ENCODE data around the gene GGTLC2.
"Not testable (repeated sequence)": the region's sequence is repeated elsewhere in the genome, so short reads cannot be mapped to it uniquely, and the experiment has no call there.

GGTLC2 gene

DNA sequence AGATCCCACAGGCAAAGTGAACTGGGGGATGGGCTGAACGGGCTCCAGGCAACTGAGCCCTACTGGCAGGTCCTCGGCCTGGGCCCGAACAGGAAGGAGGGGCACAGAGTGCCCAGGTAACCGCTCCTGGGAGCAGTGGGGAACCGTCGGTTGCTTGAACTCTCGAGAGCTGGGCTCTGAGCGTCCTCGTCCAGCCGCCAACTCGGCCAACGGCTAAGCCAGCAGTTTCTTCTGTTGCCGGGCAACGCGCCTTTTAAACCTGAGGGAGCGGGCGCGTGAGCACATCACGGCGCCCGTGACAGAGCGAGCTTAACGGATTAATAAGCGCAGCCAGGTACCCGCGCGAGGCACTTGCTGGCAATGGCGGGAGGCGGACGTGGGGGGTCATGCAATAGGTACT lies at the start of gene GGTLC2:
GGTLC2 (plus strand) TSS at position 301 of the 400 bp plus-strand sequence. CDS start 1,732 bp downstream, outside the sequence.
- DNase-seq (ENCODE audit: low read depth), result not testable (repeated sequence)

DNA sequence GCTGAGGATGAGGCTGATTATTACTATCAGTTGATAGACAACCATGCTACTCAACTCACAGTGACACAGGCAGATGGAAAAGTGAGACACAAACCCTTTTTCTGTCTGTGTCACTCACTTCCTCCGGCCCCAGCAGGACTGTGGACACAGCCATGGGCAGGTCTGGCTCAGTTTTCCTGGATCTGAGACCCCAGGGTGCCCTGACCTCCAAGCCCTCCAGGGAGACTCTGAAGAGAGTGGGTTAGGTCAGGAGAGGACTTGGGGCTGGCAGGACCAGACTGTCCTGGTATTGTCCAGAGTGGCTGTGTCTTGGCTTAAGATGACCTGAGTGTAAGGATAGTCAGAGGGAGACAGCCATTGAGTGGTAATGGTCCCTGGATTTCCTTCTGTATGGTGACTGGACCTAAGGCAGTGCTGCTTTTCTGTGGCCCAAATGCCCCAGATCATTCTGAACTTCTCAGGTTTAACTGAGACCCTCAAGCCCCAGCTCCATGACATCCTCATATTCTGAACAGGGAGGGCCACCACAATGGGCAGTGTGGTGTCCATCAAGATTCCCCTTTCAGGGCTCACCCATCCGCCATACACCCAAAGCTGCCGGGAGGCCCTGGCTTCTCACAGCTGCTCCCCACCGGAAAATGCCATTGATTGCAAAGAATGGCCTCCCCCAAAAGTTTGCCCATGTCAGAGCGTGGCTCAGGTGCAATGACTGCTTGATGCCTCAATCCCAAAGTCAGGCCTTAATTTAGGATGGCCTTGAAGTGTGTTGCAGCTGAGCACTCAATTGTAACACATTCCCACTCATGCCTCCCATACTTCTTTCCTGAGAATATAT lies 49.2 kb upstream of the GGTLC2 start:
- no peak for DNase-seq (ENCODE audit: low read depth)

DNA sequence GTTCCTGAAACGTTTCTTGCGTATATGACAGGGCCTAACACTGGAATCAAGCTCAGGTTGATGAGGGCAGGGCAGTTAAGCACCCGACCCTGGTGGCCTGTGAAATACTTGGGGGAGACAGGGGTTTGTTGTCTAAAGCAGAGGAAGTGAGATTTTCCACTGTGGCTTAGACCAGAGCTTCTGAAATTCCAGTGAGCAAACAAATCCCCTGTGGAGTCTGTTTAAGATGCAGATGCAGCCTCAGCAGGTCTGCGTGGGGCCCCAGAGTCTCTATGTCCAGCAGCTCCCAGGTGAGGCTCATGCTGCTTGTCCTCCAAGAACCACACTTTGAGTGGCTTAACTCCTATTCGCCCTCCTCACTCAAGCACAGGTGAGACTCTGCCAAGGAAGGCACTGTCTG lies 46.3 kb upstream of the GGTLC2 start:
- no peak for DNase-seq (ENCODE audit: low read depth)

DNA sequence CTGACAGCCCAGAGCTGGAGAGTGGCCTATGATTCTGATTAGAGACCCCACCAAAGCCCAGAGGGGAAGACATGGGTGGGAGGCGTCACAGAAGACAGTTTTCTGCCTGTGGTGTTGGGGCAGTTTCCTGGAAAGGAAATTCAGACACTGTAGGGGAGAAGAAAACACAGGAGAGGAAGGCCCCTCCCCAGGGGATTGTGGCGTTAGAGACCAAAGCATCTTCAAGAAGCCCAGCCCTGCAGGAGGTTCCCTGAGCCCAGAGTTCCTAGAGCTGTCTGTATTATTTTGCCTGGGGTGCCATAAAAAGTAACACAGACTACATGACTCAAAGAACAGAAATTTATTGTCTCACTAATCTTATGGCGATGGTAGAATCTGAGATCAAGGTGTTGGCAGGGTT lies 45.2 kb upstream of the GGTLC2 start:
- DNase-seq (ENCODE audit: low read depth), result no peak

DNA sequence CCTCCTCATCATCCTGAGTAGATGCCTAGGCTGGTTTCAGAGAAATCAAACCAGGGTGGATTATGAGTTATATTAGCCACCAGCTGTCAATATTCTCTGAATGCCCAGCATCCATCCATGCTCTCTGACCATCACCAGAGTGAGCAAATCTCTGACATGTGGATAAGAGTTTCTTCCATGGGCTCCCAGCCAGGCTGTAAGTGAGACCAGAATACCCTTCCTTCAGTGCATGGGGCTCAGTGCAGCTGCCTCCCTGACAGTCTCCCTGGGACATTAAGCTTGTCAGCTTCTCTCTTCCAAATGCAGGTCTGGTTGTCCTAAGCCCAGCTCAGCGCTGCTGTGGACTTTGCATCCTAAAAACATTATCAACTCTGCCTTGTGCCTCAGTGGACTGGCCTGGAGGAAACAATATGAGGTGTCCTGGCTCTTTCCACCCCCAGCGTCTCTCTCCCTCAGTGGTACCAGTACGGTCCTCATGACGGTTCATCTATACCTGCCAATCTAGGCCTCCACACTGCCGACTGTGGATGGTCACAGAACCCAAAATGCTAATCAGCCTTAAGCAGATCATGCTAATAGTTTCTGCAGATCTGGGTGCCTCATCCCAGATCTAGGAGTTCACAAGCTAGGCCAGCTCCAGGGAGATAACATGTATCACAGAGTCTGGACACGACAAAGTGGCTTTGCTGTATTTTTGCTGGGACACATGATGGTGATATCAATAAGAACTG lies 43.7 kb upstream of the GGTLC2 start:
- no peak for DNase-seq (ENCODE audit: low read depth)

DNA sequence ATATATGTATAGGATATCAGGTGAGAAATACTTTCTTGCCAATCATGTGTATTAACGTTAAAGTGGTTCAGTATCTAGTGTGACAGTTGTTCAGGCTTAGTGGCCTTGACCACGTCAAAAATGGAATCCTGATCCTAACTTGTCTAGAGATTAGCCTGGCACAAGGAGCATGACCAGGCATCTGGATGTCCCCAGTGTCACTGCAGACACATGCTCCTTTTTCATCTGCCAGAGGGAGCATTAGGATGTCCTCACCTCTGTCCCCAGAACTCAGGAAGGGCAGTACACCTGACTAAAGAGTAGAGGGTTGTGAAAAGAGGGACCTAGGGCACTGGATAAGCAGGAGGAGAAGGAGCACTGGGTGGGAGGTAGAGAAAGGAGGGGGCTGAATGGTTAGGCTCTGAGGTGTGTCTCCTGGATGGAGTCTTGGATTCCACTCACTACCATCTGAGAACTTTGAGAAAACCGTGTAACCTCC lies 40.9 kb upstream of the GGTLC2 start:
- no peak for DNase-seq (ENCODE audit: low read depth)

DNA sequence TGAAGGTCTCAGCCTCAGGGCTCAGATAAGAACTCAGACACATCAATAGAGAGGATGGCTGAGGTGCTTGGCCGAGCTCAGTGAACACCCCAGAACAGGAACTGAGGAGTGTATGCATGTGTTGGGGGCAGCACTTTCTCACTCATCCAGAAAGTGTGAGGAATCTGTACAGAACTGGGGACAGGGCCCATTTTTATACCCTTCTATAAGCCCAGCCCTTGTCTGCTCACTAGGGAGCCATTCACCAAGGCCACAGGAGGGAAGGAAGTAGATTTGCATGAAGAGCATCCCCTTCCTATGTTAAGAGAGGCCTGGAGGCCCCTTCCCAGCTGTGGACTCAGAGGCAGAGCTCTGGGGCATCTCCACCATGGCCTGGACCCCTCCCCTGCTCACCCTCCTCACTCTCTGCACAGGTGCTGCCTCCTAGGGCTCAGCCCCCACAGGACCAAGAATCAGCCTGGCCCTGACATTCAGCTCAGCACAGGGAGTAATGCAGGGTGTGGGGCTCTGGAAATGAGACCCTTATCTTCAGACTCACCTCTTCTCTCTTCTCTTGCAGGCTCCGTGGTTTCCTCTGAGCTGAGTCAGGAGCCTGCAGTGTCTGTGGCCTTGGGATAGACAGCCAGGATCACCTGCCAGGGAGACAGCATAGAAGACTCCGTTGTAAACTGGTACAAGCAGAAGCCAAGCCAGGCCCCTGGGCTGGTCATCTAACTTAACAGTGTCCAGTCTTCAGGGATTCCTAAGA lies 39.9 kb upstream of the GGTLC2 start:
- no peak for DNase-seq (ENCODE audit: low read depth)

DNA sequence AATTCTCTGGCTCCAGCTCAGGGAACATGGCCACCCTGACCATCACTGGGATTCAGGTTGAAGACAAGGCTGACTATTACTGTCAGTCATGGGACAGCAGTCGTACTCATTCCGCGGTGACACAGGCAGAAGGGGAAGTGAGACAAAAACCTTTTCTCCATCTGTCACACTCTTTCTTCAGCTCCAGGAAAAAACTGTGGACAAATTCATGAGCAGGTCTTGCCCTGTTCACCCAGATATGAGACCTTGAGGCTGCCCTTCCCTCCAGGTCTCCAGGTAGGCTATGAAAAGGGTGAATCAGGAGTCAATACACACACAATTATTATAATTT lies 39.4 kb upstream of the GGTLC2 start:
- DNase-seq (ENCODE audit: low read depth), result no peak

DNA sequence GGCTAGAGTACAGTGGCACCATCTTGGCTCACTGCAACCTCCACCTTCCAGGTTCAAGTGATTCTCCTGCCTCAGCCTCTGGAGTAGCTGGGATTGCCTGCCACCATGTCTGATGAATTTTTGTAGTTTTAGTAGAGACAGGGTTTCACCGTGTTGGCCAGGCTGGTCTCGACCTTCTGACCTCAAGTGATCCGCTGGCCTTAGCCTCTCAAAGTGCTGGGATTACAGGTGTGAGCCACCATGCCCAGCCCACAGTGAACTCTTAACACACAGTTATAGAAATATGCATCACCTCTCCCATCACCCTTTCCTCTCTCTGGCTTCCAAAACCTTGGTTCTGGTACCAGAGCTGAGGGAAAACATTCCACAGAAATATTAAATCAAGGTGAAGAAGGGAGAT lies 36.4 kb upstream of the GGTLC2 start:
- DNase-seq (ENCODE audit: low read depth), result not testable (repeated sequence)

DNA sequence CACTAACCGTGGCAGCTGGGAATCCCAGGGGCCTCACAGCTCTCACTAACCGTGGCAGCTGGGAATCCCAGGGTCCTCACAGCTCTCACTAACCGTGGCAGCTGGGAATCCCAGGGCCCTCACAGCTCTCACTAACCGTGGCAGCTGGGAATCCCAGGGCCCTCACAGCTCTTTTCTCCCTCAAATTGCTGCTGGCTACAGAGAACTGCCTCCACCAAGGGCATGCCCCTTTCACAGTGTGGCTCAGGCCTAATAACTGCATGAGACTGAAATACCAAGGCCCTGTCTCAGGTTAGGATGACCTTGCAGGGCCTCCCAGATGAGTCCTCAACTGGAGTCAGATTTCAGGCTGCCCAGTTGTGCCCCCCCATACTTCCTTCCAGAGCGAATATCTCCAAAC lies 35.1 kb upstream of the GGTLC2 start:
- DNase-seq (ENCODE audit: low read depth), result no peak

DNA sequence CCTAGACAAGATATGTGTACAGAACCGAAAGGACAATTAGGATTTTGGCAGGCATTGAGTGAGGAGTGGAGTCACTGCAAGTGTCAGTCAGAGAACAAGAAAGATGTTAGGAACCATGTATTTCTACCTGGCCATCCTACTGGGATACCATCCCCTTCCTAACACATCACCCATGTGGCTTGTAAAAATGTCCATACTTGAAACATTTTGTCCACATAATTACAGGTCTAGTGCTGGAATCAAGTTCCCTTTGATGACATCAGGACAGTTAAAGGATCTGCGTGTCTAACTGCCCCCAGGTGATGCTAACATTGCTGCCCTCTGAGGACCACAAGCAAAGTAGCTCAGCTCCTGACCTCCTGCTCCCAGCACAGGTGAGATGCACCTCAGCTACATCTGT lies 31.9 kb upstream of the GGTLC2 start:
- no peak for DNase-seq (ENCODE audit: low read depth)

DNA sequence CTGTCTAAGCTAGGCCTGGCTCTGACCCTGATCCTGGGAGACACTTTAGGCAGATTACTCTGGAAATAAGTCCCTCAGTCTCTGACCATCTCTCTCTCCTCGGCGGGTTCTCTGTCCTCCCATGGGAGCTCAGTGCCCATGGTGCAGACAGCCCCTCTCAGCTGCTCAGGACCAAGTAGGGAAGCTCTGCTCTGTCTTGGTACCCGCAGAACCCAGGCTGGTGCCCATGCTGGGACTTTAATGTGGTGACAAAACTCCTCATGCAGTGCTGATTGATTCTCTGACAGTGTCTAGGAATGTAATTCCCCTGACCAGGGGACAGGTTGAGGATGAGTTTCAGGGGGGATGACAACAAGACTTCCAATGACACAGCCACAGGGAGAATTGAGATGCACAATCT lies 30.3 kb upstream of the GGTLC2 start:
- no peak for DNase-seq (ENCODE audit: low read depth)

DNA sequence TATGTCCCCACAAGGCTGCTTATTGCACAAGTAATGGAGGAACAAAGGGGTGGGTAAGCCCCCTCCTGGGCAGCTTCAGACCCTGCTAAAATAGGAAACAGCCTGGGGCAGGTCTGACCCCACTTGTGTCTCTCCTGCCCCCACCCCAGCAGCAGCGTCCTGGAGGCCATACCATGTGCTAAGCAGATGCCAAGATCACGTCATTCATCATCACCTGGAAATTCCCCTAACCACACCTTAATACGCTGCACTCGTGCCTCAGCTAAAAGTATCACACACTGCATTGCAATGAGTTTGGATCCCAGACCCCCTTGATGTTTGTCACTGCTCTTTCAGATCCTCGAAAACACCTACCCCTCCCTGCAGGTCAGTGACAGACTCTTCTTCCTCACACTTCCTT lies 27.8 kb upstream of the GGTLC2 start:
- no peak for DNase-seq (ENCODE audit: low read depth)

DNA sequence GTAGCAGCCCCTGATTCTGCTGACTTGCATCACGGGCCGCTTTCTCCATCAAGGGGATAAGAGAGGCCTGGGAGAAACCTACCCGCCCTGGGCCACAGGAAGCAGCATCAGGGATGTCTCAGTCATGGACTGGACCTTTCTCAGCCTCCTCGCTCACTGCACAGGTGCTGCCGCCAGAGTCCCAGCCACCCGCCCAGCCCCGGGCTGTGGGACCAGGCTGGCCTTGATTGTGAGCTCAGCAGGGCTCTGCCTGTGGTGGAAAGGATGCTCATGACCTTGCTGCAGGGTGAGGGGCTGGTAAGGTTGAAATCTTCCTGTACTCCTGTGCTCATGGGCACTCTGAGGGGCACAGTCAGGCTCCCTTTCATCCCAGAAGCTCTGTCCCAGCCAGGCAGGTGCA lies 26.0 kb upstream of the GGTLC2 start:
- no peak for DNase-seq (ENCODE audit: low read depth)

DNA sequence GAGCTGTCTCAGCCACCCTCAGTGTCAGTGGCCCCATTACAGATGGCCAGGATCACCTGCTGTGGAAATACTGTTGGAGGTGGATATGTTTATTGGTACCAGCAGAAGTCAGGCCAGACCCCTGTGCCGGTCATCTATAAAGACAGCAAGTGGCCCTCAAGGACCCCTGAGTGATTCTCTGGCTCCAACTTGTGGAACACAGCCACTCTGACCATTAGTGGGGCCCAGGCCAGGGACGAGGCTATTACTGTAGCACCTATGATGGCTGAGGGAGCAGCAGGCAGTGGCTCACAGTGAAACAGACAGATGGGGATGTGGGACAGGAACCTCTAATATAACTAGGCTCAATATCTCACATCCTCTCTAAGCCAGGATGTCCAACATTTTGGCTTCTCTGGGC lies 25.5 kb upstream of the GGTLC2 start:
- DNase-seq (ENCODE audit: low read depth), result no peak

DNA sequence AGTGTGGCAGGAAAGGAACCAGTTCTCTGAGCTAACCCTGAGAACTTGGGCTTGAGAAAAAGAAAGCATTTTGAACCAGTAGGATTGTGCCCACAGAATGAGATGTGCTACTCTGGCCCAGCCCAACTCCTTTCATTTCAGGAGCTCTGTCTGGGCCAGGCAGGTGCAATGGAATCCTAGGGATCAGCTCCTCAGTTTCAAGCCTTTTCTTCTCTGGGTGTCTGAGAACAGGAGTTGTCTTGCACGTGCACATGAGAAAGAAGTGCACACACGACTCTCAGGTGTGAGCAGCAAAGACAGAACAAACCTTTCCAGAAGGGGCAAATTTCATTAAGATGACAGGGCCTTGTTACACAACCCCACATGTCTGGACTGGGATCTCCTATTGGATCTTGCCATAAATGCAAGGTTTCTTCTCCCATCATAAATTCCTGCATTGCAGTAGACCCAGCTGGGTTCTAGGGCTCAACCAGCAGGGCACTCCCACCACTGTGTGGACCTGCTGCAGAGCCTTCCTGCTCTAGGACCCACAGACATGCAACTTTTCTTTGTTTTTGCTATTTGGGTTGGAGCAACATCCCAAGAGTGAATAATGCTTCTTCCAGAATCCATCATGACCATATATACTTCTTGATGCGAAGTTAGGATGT lies 24.5 kb upstream of the GGTLC2 start:
- DNase-seq (ENCODE audit: low read depth), result no peak

DNA sequence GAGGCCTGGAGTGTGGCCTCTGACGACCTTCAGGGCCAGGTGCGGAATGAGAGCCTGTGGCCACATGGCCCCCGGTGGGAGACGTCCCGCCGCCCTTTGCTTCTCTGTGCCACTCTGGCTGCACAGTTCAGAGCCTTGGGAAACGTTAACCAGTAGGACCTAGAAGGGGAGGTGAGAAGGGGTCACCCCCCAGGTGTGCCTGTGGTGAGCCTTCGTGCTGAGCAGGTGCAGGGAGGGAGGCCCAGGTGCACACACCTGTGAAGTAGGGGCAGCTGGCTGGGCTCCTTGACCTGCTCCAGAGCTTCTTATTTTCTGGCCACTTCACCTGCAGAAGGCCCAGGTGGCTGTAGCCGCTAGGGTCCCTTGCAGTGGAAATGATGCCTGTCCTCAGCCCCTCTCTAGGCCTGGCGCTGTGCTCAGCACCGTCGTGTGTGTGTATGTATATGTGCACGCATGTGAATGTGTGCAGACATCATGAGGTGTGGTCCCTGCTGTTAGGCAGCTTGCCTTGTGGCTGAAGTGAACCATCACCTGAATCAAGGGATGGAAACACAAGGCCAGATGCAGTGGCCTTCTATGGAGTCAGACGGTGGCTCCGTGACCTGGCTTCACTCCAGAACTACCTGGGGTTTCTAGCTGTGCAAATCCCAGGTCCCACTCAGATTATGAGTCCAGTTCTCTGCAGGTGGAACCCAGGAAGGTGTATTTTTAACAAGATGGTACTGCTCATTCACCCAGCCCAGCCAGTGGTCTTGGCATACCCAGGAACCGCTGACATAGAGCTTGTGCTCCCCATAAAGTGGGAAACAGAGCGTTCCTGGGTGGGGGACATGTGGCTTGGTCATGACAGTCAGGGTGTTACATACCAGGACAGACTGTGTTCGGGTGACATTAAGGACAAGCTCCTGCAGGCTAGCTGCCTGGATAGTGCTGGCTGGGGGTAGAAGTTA lies 15.6 kb upstream of the GGTLC2 start:
- DNase-seq (ENCODE audit: low read depth), result not testable (repeated sequence)

DNA sequence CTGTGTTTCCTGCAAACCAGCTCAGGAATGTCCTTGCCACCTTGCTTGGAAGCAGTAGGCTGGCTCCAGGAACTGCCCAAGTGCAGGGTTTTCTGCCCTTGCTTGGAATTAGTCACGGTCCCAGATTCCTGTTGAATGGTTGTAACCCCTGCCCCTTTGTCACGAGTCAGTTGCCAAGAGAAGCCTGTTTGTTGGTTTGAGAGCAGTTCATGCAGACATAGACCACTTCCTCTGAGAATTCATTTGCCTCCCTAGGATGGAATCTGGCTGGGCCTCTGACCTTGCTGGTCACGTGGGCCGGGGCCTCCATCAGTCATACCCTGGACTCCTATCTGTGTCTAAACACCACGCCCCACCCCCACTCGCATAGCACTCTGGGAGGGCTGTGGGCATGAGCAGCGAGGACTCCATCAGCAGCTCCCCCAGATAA lies 13.2 kb upstream of the GGTLC2 start:
- peak; percentile 3 for DNase-seq (ENCODE audit: low read depth)

DNA sequence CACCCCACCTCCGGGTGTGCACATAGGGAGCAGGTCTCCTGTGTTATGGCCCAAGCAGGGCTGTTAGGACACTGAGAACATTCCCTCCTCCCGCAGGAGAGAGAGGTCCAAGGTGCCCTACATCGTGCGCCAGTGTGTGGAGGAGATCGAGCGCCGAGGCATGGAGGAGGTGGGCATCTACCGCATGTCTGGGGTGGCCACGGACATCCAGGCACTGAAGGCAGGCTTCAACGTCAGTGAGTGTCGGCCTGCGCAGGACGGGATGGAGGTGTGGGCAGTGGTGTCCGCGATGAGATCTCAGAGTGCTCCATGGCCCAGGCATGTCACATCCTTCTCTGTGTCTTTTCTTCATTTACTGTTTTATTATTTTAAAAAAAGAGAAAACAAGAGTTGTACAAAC lies 12.2 kb upstream of the GGTLC2 start:
- DNase-seq (ENCODE audit: low read depth), result not testable (repeated sequence)

DNA sequence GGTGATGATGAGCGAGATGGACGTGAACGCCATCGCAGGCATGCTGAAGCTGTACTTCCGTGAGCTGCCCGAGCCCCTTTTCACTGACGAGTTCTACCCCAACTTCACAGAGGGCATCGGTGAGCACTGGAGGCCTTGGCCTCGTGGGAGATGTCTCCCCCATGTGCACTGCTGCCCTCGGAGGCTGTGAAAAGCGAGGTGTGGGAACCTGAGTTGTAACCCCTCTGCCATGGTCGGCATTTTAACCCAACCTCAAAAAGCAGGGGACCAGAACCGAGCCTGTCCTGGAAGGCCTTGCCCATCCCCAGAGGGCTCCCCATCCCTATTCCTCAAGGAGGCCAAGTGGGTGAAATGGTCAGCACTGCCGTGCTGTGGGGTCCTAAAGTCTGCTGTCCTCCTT lies 10.9 kb upstream of the GGTLC2 start:
- not testable (repeated sequence) for DNase-seq (ENCODE audit: low read depth)

DNA sequence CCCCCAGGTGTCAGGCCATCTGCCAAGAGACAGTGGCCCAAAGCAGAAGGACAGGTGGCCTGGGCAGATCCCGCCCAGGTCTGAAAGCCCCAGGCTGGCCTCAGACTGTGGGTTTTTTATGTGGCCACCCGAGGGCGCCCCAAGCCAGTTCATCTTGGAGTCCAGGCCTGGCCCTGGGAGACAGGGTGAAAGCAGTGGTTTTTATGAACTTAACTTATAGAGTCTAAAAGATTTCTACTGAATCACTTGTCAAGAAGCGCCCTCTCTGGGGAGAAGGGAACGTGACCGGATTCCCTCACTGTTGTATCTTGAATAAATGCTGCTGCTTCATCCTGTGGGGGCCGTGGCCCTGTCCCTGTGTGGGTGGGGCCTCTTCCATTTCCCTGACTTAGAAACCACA lies 8.2 kb upstream of the GGTLC2 start:
- peak; percentile 29 for DNase-seq (ENCODE audit: low read depth)

All from EH (cell line).